ENCODE measurements around the gene CNNM1. TPM values are rescaled to one million over a fixed set of nuclear protein-coding genes. Genes with fewer than 3 reads are reported as not detected.

CNNM1 gene
- total and polyA plus RNA-seq, 4 donors: 0.15 to 0.52 (median 0.19) TPM

DNA sequence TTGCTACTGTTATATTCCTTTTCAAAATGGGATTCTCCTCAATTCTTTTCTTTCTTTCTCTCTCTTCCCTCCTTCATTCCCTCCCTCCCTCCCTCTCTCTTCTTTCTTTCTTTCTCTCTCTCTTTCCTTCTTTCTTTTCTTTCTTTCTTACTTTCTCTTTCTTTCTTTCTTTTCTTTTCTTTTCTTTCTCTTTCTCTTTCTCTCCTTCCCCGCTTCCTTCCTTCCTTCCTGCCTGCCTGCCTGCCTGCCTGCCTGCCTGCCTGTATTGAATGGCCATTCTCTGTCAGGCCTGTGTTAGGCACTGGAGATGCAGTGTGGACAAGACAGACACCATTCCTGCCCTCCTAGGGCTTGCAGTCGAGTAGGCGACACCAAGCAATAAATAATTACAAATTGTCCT, 11.5 kb downstream of the CNNM1 start:
- WGBS, 2 donors: 95 to 97% methylated on average over 3 of the region's 3 CpGs
- ATAC-seq (ENCODE audit: insufficient read depth, low FRiP score) (no peak), DNase-seq (no peak)
- TF ChIP-seq, protein P1, sequence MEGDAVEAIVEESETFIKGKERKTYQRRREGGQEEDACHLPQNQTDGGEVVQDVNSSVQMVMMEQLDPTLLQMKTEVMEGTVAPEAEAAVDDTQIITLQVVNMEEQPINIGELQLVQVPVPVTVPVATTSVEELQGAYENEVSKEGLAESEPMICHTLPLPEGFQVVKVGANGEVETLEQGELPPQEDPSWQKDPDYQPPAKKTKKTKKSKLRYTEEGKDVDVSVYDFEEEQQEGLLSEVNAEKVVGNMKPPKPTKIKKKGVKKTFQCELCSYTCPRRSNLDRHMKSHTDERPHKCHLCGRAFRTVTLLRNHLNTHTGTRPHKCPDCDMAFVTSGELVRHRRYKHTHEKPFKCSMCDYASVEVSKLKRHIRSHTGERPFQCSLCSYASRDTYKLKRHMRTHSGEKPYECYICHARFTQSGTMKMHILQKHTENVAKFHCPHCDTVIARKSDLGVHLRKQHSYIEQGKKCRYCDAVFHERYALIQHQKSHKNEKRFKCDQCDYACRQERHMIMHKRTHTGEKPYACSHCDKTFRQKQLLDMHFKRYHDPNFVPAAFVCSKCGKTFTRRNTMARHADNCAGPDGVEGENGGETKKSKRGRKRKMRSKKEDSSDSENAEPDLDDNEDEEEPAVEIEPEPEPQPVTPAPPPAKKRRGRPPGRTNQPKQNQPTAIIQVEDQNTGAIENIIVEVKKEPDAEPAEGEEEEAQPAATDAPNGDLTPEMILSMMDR (IDR thresholded peaks at IDR 0.05; ENCODE audit: control extremely low read depth, extremely low read depth): no peak
- peaks cover 0 to 8% (median 2%) of the 10 kb centered on the region in 5 donors for H3K4me1 ChIP-seq (ENCODE audit: control insufficient read depth in 5 of 5, insufficient read depth in 5 of 5, low read length in 5 of 5)
- H3K27ac ChIP-seq (ENCODE audit: low read depth in 1 of 2, low read length in 1 of 2): no peak overlapping the region
- H3K36me3 ChIP-seq (ENCODE audit: control insufficient read depth in 4 of 4, insufficient read depth in 4 of 4, low read length in 4 of 4): no peaks in the 10 kb centered on the region
- no peak overlapping the region for H3K4me3 ChIP-seq
- no peaks in the 10 kb centered on the region for H3K9me3 ChIP-seq (ENCODE audit: control insufficient read depth in 4 of 4, insufficient read depth in 3 of 4, low read length in 3 of 4)
- no peaks in the 10 kb centered on the region for H3K27me3 ChIP-seq (ENCODE audit: control insufficient read depth in 3 of 3, insufficient read depth in 3 of 3, low read length in 2 of 3)
- H3K9ac ChIP-seq (ENCODE audit: insufficient read depth in 1 of 2, low read length in 2 of 2): no peak overlapping the region

DNA sequence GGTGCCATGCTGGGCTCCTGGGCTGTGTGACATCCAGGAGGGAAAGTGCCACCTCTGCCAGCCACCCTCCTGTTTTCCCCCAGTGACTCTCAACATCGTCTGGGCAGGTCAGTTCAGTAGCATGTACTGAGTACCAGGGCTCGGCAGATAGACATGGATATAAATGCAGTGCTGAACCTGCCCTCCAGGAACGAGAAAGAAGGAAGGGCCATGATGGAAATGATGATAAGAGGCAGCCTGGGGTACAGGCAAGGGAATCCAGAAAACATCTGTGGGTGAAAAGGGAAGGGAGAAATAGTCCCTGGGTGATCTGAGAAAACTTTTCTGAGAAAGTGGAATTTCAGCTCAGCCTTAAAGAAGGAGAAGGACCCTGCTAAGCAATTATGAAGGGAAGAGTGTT, 12.1 kb downstream of the CNNM1 start:
- no peak overlapping the region for H3K4me3 ChIP-seq
- 61% methylated on average over 3 of the region's 3 CpGs for WGBS, 2 donors
- H3K27ac ChIP-seq (ENCODE audit: low read depth in 1 of 2, low read length in 1 of 2): no peak overlapping the region
- H3K9me3 ChIP-seq (ENCODE audit: control insufficient read depth in 4 of 4, insufficient read depth in 3 of 4, low read length in 3 of 4): no peaks in the 10 kb centered on the region
- peaks cover 0 to 8% (median 2%) of the 10 kb centered on the region in 5 donors for H3K4me1 ChIP-seq (ENCODE audit: control insufficient read depth in 5 of 5, insufficient read depth in 5 of 5, low read length in 5 of 5)
- no peaks in the 10 kb centered on the region for H3K36me3 ChIP-seq (ENCODE audit: control insufficient read depth in 4 of 4, insufficient read depth in 4 of 4, low read length in 4 of 4)
- DNase-seq: no peak
- no peaks in the 10 kb centered on the region for H3K27me3 ChIP-seq (ENCODE audit: control insufficient read depth in 3 of 3, insufficient read depth in 3 of 3, low read length in 2 of 3)
- no peak for ATAC-seq (ENCODE audit: insufficient read depth, low FRiP score)
- H3K9ac ChIP-seq (ENCODE audit: insufficient read depth in 1 of 2, low read length in 2 of 2): peak overlapping the region in 1 of 2 donors; percentile 1
- TF ChIP-seq, protein P1 (IDR thresholded peaks at IDR 0.05; ENCODE audit: control extremely low read depth, extremely low read depth): no peak

DNA sequence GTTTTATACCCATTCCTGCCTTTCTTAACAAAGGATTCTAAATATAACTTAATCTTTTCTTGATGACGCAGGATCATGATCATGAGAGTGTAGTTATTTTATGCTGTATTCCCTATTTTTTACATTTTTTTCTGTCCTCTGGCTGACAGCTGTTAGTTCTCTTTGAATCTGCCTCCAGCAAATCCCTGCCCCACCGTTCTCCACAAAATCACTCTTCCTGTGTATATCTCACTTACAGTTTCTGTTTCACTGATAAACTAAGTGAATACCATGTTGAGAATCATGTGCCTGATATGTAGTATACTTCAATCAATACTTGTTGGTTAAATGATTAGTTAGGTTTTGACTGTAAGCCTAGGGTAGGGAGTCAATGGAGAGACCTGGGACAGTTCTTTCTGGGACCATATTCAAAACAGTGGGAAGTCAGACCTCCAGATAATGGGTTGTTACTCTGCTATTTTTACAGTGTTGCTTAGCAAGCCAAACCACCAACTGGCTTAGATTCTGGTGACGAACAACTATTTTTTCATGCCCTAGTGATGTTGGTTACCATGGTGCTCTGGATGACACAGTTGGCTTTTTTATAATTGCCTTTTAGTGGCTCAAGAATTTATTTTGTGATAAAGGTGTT, 12.8 kb downstream of the CNNM1 start:
- peaks cover 0 to 8% (median 2%) of the 10 kb centered on the region in 5 donors for H3K4me1 ChIP-seq (ENCODE audit: control insufficient read depth in 5 of 5, insufficient read depth in 5 of 5, low read length in 5 of 5)
- no peaks in the 10 kb centered on the region for H3K9me3 ChIP-seq (ENCODE audit: control insufficient read depth in 4 of 4, insufficient read depth in 3 of 4, low read length in 3 of 4)
- ATAC-seq (ENCODE audit: insufficient read depth, low FRiP score) (no peak), DNase-seq (peak in 2 of 3 donors; percentile 67 to 79)
- H3K27ac ChIP-seq (ENCODE audit: low read depth in 1 of 2, low read length in 1 of 2): no peak overlapping the region
- H3K9ac ChIP-seq (ENCODE audit: insufficient read depth in 1 of 2, low read length in 2 of 2): peak overlapping the region in 1 of 2 donors; percentile 1
- H3K36me3 ChIP-seq (ENCODE audit: control insufficient read depth in 4 of 4, insufficient read depth in 4 of 4, low read length in 4 of 4): no peaks in the 10 kb centered on the region
- no peaks in the 10 kb centered on the region for H3K27me3 ChIP-seq (ENCODE audit: control insufficient read depth in 3 of 3, insufficient read depth in 3 of 3, low read length in 2 of 3)
- TF ChIP-seq, protein P1 (IDR thresholded peaks at IDR 0.05; ENCODE audit: control extremely low read depth, extremely low read depth): no peak
- WGBS, 2 donors: 46 to 60% methylated on average over 3 of the region's 3 CpGs
- no peak overlapping the region for H3K4me3 ChIP-seq

DNA sequence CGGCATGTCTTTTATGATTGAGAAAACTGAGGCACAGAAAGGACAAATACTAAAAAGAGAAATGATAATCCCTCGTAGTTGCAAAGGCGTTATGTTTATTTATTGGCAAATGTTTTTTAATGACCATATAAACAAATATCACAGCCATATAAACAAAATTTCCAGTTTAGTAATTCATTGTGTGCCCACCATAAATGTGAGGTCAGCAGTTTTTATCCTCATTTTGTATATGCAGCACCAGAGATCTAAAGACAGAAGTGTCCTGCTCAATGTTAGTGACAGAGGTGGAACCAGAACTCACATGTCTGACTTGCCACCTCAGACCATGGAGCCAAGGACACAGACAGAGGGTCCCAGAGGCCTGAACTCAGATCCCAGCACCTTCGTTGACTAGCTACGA, 14.1 kb downstream of the CNNM1 start:
- Histone ChIP-seq H3K4me3 (no peak overlapping the region), H3K9ac (ENCODE audit: insufficient read depth in 1 of 2, low read length in 2 of 2) (no peak overlapping the region), H3K36me3 (ENCODE audit: control insufficient read depth in 4 of 4, insufficient read depth in 4 of 4, low read length in 4 of 4) (no peaks in the 10 kb centered on the region), H3K4me1 (ENCODE audit: control insufficient read depth in 5 of 5, insufficient read depth in 5 of 5, low read length in 5 of 5) (peaks cover 0 to 8% (median 2%) of the 10 kb centered on the region in 5 donors), H3K27me3 (ENCODE audit: control insufficient read depth in 3 of 3, insufficient read depth in 3 of 3, low read length in 2 of 3) (no peaks in the 10 kb centered on the region), H3K9me3 (ENCODE audit: control insufficient read depth in 4 of 4, insufficient read depth in 3 of 4, low read length in 3 of 4) (no peaks in the 10 kb centered on the region), H3K27ac (ENCODE audit: low read depth in 1 of 2, low read length in 1 of 2) (no peak overlapping the region)
- ATAC-seq (ENCODE audit: insufficient read depth, low FRiP score) (no peak), DNase-seq (no peak)
- TF ChIP-seq, protein P1 (IDR thresholded peaks at IDR 0.05; ENCODE audit: control extremely low read depth, extremely low read depth): no peak
- whole genome bisulfite sequencing, 2 donors: 87 to 90% methylated on average over 5 of the region's 5 CpGs

Measured in lung (tissue), 12 donors.